Choroid plexus epithelial cell (primary cell): ENCODE results near the gene CD58.

Source experiments
- DNase-seq: peaks from one replicate; pipeline ENCODE4 v3.0.0-alpha.2; 2010; ENCODE audit warnings: low read depth
- H3K4me3 ChIP-seq: 2 replicates; pipeline ENCODE4 v1.5.1; 2011; ENCODE audit warnings: low read depth, mild to moderate bottlenecking, control low read depth, low read length, moderate library complexity
- TF ChIP-seq, protein P1 (sequence below): conservative IDR thresholded peaks from 2 replicates; pipeline ENCODE4 v1.5.1; 2011; ENCODE audit warnings: low read depth, mild to moderate bottlenecking, control low read depth, inconsistent platforms, low read length, moderate library complexity

CD58 gene

GRCh38 chr1:116498789-116499628, 71.8 kb downstream of the CD58 start:
- DNase-seq = peak; percentile 80
- no peak overlapping the region for H3K4me3 ChIP-seq
- TF ChIP-seq, protein P1, sequence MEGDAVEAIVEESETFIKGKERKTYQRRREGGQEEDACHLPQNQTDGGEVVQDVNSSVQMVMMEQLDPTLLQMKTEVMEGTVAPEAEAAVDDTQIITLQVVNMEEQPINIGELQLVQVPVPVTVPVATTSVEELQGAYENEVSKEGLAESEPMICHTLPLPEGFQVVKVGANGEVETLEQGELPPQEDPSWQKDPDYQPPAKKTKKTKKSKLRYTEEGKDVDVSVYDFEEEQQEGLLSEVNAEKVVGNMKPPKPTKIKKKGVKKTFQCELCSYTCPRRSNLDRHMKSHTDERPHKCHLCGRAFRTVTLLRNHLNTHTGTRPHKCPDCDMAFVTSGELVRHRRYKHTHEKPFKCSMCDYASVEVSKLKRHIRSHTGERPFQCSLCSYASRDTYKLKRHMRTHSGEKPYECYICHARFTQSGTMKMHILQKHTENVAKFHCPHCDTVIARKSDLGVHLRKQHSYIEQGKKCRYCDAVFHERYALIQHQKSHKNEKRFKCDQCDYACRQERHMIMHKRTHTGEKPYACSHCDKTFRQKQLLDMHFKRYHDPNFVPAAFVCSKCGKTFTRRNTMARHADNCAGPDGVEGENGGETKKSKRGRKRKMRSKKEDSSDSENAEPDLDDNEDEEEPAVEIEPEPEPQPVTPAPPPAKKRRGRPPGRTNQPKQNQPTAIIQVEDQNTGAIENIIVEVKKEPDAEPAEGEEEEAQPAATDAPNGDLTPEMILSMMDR = peak; percentile 91

DNA sequence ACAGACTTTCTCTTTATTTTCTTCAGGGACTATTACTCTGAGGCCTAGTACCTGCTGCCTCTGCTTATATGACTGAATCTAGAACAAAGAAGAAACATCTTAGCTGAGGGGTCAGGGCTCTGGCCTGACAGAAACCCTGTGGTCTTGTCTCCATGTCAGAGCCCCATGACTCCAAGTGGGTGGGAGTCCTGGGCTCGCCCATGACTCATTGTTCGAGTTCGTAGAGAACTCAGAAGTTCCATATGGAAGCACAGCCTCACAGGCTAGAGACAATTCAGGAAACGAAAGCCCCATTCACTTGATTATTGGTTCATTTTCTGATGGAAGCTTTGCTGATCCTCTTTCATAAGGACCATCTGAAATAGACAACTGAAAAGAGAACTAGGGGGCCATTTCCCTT, 73.2 kb downstream of the CD58 start:
- DNase-seq = peak; percentile 90
- TF ChIP-seq, protein P1 = no peak
- no peak overlapping the region for H3K4me3 ChIP-seq

DNA sequence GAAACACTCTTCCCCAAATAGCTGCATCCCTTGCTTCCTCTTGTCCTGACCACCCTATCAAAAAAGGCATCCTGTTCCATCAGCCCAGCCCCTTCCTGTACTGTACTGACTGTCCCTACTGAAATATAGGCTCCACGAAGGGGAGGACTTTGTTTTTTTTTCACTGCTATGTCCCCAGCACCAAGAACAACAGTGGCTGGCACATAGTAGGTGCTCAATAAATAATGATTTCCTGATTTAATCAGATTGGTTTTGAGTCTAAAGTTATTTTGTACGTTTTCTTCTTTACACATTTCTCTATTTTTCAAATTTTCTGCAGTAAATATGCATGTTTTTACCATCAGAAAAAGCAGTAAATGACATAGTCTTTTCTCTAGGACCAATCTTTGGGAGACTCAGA, 73.9 kb downstream of the CD58 start:
- no peak for DNase-seq
- H3K4me3 ChIP-seq = no peak overlapping the region
- TF ChIP-seq, protein P1 = no peak

DNA sequence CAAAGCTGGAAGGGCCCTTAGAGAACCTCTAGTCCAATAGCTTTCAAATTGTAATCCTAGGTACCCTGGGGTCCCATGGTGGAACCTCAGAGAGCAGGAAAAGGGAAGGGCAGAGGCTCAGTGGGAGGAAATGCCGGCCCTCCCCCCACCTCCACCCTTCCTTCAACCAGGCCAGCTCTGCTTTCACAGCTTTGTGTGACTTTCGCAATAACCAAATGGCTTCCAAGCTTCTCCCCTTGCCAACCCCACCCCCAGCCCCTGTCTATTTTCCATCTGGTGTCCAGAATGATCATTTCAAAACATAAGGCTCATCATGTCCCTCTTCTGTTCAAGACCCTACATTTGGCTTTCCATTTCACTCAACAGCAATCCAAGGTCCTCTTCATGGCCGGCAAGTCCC, 74.4 kb downstream of the CD58 start:
- H3K4me3 ChIP-seq = no peak overlapping the region
- TF ChIP-seq, protein P1 = no peak
- DNase-seq = peak; percentile 52

GRCh38 chr1:116495535-116495934, 75.3 kb downstream of the CD58 start:
- H3K4me3 ChIP-seq = no peak overlapping the region
- DNase-seq = no peak
- TF ChIP-seq, protein P1 = no peak

DNA sequence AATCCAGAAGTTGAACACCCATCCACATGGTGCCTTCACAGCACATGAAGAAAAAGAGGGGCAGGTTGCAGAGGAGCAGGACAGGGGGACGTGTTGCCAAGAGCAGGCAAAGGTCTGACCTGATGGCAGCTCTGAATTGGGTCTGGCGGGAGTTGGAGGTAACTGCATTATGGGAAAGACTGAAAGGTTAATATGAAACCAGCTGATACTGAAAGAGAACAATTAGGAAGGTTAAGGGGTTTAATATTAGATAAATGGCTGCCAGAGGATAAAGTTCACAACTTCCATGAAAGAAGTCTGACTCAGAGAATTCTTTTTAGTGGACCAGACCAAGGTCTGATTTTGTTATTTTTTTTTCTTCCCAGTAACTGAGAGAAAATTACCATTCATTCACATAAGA, 76.1 kb downstream of the CD58 start:
- H3K4me3 ChIP-seq = no peak overlapping the region
- no peak for DNase-seq
- TF ChIP-seq, protein P1 = no peak

DNA sequence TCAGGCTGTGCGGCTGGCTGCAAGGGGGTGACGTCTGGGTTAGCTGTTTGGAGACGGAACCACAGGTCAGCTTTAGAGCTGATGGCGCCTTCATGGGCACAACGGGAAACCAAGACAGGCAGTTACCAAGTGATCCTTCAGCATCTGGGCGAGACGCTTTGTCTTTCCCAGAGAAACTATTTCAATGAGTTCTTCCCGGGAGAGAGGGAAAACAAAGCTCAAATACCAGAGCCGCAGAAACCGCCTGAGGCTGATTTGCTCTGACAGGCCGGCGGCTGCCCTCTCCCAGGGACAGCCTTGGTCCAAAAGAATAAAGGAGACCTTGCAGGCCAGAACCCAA, 76.5 kb downstream of the CD58 start:
- TF ChIP-seq, protein P1 = no peak
- H3K4me3 ChIP-seq = no peak overlapping the region
- DNase-seq = no peak
